Fibroblast of mammary gland (primary cell): ENCODE data around the gene ISG20L2.

ENCODE experiments used
- DNase-seq: peaks from one replicate; pipeline ENCODE4 v3.0.0-alpha.2; 2010; ENCODE audit warnings: low read depth
- H3K4me3 ChIP-seq: 2 replicates; pipeline ENCODE4 v1.5.1; 2011; ENCODE audit warnings: low read depth, mild to moderate bottlenecking, low read length, moderate library complexity; ENCODE audit not compliant: control insufficient read depth
- TF ChIP-seq, protein P1 (sequence below): conservative IDR thresholded peaks from 2 replicates; pipeline ENCODE4 v1.5.1; 2011; ENCODE audit warnings: low read depth, low read length, inconsistent platforms; ENCODE audit not compliant: control insufficient read depth, insufficient read depth

ISG20L2 gene

DNA sequence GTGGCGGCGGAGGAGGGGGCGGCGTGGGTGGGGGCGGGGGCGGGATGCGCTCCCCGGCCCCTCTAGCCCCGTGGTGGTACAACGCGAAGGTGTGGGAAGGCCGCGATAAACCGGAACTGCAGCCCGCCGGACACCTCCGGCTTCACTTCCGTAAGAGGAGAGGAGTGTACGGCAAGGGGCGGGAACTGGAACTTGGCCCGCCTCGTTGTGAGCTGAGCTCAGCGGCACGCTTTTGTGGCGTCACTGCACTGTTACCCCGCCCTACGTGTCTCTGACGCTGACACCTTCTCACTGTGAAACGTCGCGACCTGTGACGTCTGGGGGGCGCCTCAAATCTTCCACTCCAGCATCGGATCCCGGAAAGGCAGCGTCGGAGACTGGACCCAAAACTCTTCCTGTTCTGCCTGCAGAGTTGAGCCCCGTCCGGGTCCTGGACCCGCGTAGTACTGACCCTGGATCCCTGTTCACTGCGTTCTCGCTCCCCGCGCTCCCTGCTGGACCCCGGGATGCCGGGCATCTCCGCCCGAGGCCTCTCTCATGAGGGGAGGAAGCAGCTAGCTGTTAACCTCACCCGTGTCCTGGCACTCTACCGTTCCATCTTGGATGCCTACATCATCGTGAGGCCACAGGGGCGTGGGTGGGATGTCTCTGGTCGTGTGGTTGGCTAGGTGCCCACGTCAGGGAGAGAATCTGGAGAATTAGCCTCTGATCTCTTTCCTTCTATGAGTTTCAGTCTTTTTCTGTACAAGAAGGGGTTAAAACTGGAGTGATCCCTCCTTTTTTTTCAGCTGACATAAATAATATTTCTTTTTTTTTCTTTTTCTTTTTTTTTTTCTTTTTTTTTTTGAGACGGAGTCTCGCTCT is at the start of gene ISG20L2:
Gene ISG20L2, minus strand, starts transcription at position 168 of the 864 bp plus-strand sequence. CDS start 1,114 bp downstream, outside the sequence.
- H3K4me3 ChIP-seq = peak within 1 kb of the TSS; percentile 84
- TF ChIP-seq, protein P1, sequence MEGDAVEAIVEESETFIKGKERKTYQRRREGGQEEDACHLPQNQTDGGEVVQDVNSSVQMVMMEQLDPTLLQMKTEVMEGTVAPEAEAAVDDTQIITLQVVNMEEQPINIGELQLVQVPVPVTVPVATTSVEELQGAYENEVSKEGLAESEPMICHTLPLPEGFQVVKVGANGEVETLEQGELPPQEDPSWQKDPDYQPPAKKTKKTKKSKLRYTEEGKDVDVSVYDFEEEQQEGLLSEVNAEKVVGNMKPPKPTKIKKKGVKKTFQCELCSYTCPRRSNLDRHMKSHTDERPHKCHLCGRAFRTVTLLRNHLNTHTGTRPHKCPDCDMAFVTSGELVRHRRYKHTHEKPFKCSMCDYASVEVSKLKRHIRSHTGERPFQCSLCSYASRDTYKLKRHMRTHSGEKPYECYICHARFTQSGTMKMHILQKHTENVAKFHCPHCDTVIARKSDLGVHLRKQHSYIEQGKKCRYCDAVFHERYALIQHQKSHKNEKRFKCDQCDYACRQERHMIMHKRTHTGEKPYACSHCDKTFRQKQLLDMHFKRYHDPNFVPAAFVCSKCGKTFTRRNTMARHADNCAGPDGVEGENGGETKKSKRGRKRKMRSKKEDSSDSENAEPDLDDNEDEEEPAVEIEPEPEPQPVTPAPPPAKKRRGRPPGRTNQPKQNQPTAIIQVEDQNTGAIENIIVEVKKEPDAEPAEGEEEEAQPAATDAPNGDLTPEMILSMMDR = no peak
- DNase-seq = peak; percentile 98

DNA sequence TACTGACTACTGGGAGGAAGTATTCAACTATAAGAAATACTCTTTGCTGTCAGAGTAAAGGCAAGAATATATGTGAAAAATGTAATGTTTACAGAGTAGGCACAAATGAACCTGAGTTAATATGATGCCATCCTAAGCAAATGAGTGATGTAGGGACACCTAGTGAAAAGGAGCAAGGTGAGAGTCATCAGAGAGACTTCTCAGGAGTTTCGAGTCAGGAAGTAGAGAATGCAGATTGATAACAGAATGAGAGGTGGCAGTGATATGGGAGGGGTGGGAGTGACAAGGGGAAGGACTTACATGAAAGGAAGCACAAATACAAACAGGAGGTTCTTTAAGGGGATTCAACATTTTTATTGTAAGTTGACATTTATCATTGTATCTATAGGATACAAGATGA is 49.0 kb upstream of the ISG20L2 start:
- DNase-seq = no peak
- H3K4me3 ChIP-seq = no peak overlapping the region
- TF ChIP-seq, protein P1 = no peak

GRCh38 chr1:156776942-156777341 is 48.4 kb upstream of the ISG20L2 start:
- TF ChIP-seq, protein P1 = no peak
- DNase-seq = no peak
- no peak overlapping the region for H3K4me3 ChIP-seq

DNA sequence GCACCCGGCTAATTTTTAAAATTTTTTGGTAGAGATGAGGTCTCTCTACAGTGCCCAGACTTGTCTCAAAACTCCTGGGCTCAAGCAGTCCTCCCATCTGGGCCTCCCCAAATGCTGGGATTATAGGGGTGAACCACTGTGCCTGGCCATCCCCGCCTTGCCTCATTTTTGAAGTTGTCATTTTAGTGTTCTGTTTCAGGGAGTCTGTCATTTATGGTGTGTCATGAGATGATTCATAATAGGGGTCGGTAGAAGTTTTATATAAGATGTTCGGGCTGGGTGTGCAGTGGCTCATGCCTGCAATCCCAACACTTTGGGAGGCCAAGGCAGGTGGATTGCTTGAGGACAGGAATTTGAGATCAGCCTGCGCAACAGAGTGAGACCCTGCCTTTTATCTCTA is 47.2 kb upstream of the ISG20L2 start:
- no peak for DNase-seq
- no peak overlapping the region for H3K4me3 ChIP-seq
- TF ChIP-seq, protein P1 = no peak

DNA sequence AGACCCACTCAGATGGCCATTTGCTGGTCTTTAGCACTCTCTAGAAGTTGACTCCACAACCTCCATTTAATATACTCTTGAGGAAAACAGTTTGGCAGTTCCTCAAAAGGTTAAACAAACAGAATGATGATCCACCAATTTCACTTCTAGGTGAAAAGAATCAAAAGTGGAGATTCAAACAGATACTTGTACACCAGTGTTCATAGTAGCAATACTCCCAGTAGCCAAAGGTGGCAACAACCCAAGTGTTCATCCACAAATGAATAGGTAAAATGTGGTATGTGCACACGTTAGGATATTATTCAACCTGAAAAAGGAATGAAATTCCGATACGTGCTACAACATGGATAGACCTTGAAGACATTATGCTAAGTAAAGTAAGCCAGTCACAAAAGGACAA is 45.0 kb upstream of the ISG20L2 start:
- no peak for DNase-seq
- TF ChIP-seq, protein P1 = peak; percentile 6
- H3K4me3 ChIP-seq = no peak overlapping the region

- no peak overlapping the region for H3K4me3 ChIP-seq
- no peak for DNase-seq
- TF ChIP-seq, protein P1 = no peak
Observed at GRCh38 chr1:156772728-156773497, 44.3 kb upstream of the ISG20L2 start.
